ENCODE measurements around the gene SOAT1. TPM values are rescaled to one million over a fixed set of nuclear protein-coding genes. Genes with fewer than 3 reads are reported as not detected.
"Not testable (repeated sequence)": the region's sequence is repeated elsewhere in the genome, so short reads cannot be mapped to it uniquely, and the experiment has no call there.

Gene SOAT1
- 10.0 and 10.7 TPM in 2 replicates for total RNA-seq
- 12.6 TPM for polyA plus RNA-seq (2012)

DNA sequence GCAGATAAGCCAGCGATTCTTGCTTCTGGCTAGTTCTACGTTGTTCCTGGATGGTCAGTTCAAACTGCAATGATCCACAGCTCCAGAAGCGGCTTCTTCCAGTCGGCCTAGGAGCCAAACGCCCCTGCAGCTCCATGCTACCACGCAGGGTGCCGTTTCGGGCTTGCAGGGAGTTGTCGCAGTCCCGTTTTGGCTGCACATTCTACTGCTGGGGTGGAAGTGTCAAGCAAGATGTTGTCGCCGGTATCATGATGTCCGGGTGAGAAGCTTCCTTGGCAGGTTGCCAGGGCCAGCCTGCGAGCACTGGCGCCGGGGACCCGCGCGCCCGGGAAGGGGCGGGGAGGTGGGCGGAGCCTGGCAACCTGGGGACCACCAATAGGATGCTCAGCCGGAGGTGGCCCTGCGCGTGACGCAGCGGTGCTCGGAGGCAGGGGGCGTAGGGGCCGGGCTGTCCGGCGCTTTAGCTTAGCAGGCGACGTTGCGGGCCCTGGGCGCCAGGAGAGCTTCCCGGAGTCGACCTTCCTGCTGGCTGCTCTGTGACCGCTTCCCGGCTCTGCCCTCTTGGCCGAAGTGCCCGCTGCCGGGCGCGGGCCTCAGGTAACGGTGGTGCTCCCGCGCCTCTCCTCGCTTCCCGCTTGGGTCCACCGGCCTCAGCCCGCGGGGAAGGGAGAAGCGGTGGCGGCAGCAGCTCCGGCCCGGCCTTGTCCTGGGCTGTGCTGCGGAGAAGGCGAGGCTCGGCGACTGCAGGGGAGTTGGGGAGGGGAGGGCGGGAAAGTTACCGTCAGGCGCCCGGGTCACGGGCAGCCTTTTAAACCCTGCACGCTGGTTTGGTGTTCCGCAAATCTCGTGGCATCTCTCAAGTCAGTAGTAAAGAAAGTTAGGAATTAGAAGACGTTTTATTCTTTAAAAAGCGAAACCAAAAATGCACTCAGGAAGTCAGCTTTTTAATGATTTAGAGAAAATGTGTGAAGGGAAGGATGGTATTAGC is at the start of gene SOAT1:
Gene SOAT1, plus strand, starts transcription at position 458 of the 988 bp plus-strand sequence. CDS start 8,888 bp downstream, outside the sequence.
- peak; percentile 92 for DNase-seq (ENCODE audit: low read depth)

DNA sequence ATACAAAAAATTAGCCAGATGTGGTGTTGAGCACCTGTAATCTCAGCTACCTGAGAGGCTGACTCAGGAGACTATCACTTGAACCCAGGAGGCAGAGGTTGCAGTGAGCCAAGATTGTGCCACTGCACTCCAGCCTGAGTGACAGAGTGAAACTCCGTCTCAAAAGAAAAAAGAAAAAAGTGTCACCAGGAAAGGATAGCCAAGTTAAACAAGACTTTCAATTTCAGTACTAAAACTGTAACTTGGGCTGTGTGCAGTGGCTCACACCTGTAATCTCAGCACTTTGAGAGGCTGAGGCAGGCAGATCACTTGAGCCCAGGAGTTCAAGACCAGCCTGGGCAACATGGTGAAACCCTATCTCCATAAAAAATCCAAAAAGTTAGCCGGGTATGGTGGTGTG is 48.2 kb upstream of the SOAT1 start:
- DNase-seq (ENCODE audit: low read depth), result not testable (repeated sequence)

DNA sequence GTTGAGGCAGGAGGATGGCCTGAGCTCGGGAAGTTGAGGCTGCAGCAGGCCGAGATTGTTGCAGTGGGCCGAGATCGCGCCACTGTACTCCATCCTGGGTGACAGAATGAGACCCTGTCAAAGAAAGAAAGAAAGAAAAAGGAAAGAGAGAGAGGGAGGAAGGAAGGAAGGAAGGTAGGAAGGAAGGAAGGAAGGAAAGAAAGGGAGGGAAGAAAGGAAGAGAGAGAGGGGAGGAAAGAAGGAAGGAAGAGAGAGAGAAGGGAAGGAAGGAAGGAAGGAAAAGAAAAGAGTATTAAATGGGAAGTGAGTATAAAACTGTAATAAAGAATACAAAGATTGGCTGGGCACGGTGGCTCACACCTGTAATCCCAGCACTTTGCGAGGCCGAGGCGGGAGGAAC is 45.7 kb upstream of the SOAT1 start:
- no peak for DNase-seq (ENCODE audit: low read depth)

DNA sequence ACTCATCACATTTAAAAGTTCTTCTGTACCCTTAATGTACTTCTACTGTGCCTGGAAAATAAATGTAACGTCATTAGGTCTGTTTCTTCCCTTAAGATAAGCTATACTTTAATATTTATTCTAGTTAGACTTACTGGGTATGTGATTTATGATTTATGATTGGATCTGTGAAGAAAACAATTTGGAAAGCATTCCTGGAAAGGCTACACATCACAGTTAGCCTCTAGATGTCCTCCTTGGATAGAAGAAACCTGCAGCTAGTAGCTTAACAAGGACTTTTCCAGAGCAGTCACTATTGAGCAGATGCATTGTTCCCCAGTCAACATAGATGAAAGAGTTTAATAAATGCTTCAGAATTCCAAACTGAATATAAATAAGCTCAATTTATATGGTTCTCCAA is 41.9 kb upstream of the SOAT1 start:
- DNase-seq (ENCODE audit: low read depth), result peak; percentile 56

DNA sequence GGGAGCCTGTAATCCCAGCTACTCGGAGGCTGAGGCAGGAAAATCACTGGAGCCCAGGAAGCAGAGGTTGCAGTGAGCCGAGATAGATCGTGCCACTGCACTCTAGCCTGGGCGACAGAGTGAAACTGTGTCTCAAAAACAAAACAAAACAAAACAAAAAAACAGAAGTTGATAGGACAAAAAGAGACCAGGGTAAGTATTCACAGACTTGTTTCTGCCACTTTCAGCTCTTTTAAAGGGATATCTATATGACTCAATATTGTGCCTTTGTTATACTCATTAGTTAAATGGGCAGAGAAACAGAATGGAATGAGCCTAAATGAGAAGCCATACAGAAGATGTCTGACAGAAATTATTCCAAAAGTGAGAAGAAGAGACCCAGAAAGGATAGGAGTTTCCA is 41.0 kb upstream of the SOAT1 start:
- no peak for DNase-seq (ENCODE audit: low read depth)

DNA sequence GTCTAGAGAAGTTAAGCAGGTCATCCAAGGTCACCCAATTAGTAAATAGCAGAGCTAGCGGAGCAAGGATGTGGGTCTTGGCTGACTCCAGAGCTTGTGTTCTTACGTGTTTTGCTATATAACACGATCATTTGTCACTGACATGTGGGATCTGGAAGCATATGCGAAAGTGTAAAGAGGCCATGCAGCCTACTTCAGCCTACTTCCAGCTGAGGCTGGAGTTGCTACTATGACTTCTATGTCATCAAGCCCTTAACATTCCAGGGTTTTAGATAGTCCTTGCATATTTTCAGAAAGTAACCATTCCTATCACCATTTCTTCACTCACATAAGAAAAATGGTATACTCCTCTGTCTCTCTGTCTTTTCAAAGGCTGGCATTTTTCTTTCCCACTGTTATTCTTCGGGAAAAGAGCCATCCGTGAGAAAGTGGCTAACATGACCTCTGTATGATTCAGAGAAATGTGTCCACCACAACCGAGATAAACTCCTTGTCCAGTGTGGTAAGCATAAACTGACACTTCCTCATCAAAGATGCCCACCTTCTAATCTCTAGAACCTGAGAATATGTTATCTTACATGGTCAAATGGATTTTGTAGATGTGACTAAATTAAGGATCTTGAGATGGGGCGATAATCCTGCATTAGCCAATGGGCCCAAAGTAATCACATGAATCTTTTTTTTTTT is 40.2 kb upstream of the SOAT1 start:
- DNase-seq (ENCODE audit: low read depth), result no peak

DNA sequence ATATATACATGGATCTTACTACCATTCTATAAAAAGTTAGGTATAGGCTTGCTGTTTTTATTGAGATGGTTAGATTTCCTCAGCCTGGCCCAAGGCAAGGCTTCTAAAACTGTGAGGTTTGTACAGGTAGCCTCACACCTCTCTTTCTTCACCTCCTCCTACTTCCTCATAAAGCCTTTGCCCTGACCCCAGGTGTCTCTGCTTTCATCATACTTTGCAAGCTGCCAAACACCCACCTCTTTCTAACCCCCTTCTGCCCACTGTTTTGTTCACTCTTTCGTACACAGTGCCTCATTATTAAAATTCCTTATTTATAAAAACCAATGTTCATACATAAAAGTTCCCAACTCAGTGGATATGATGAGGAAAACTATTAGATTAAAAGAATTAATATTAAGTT is 31.4 kb upstream of the SOAT1 start:
- no peak for DNase-seq (ENCODE audit: low read depth)

DNA sequence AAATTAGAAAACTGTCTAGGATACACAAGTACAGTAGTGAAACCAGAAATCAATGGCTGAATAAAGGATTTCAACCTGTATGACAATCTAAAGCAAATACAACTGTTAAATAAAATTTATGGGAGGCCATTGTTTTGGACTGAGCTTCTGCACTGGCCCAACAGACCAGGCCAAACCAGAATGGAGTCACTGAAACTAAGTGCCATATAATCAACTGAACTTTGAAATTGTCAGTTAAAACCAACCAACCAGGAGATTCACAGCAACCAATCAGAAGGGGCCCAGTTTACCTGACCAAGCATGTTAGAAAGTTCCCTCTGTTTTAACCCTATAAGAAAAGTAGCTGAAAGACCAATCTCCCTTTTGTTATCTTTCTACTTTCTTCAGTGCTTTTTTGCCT is 30.5 kb upstream of the SOAT1 start:
- no peak for DNase-seq (ENCODE audit: low read depth)

DNA sequence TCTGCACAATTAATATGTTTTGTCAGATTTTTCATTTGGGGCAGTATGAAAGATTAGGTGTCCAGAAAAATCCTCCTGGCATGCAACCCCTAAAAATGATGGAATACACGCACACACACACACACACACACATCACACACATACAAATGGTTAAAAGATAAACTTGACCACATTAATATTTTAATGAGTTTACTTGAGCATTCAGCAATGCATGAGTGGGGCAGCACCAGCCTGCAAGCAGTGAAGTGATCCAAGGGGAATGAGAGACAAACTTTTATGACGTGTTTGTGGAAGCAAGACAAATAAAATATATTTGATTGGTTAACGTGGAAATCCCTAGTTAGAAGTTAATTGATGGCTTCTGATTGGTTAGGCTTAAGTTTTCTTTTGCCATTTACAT is 29.1 kb upstream of the SOAT1 start:
- no peak for DNase-seq (ENCODE audit: low read depth)

DNA sequence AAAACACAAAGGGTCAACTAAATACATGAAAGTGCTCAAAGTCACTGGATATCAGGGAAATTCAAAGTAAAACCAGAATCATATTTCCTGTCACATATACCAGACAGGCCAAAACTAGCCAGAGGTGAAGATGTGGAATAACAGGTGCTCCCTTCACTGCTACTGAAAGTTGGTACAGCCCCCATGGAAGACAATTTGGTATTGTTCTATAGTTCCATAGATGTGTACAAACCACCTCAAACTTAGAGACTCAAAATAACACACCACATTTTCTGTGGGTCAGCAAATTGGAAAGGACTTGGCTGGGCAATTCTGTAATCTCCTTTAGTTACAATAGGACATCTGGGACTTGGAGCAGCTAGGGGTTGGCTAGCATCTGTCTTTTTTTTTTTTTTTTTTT is 24.5 kb upstream of the SOAT1 start:
- peak; percentile 4 for DNase-seq (ENCODE audit: low read depth)

DNA sequence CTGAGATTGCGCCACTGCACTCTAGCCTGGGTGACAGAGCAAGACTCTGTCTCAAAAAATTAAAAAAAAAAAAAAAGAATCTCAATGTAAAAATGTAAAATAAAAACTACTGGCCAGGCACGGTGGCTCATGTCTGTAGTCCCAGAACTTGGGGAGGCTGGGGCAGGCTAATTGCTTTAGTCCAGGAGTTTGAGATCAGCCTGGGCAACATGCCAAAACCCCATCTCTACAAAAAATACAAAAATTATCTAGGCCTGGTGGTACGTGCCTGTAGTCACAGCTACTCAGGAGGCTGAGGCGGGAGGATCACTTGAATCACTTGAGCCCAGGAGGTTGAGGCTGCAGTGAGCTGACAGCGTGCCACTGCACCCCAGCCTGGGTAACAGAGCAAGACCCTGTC is 19.2 kb upstream of the SOAT1 start:
- not testable (repeated sequence) for DNase-seq (ENCODE audit: low read depth)

DNA sequence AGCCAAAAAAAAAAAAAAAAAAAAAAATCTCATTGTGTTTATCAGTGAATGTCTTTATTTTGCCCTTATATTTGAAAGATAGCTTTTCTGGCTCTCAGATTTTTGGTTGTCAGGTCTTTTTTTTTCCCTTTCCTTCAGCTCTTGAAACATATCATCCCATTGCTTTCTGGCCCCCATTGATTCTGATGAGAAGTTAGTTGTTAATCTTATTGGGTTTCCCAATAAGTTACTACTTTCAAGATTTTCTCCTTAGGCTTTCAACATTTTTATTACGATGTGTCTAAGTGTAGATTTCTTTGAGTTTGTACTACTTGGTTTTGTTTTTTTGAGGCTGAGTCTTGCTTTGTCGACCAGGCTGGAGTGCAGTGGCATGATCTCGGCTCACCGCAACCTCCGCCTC is 14.7 kb upstream of the SOAT1 start:
- DNase-seq (ENCODE audit: low read depth), result no peak

DNA sequence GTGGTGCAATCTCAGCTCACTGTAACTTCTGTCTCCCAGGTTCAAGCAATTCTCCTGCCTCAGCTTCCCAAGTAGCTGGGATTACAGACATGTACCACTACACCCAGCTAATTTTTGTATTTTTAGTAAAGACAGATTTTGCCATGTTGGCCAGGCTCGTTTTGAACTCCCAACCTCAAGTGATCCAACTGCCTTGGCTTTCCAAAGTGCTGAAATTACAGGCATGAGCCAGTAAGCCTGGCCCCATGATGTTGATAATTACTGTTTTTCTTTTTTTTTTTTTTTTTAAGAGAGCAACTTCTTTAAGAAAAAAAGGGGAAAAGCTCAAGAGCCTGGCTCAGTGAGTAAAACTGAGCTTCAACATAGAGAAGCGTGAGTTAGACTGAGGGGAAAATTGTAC is 9.6 kb upstream of the SOAT1 start:
- DNase-seq (ENCODE audit: low read depth), result no peak

DNA sequence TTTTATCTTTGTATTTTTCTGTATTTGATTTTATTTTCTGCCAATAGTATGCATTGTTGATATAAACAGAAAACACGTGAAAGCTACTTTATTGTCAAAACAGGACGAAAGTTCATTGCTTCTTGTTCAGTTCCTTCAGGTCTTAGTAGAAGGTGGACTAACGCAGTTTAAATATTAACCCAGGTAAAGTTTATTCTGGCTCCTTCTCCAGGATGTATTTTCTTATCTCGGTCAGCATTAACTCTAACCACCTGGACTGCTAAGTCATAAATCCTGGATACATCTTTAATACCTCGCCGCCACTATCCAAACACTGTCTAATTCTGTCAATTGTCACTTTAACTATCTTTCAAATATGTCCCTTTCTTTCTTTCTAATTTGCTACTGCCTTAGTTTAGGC is 5.7 kb upstream of the SOAT1 start:
- DNase-seq (ENCODE audit: low read depth), result no peak

DNA sequence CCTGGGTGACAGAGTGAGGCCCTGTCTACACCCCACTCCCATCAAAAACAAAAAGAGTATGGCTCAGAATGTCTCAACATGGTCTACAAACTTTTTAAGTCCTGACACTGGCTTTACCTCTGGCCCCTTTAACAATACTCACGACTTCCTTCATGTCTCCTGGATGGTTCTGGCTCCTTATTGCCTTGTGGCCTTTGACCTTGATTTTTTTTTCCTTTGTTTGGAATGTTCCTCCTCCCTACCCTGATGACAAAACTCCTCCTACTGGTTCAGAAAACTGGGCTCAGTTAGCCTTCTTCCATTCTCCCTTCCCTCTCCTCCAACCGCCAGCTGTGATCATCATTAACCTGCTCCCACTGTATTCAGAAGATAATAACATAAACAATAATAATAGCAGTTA is 4.6 kb upstream of the SOAT1 start:
- no peak for DNase-seq (ENCODE audit: low read depth)

DNA sequence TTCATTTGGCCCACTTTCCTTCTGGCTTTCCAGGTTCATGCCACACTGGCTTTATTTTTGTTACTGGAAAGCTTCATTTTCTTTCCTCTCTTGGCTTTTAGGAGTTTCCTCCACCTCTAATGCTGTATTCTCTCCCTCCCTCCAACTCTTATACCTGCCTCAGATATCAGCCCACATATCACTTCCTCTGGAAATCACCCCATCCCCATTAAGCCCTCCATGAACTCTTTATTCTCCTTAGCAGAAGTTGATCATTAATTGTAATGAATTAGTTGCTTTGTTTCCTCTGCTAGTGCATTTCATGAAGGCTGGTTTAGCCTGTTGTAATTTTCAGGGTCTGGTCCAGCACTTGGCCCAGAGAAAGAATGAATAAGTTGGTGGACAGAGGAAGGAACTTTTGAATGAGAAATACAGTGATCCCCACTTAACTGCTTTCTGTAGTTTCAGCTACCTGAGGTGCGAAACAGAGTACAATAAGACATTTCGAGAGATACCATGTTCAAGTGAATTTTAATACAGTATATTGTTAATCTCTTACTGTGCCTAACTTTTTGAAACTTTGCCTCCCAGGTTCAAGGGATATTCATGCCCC is 1.7 kb downstream of the SOAT1 start:
- no peak for DNase-seq (ENCODE audit: low read depth)

DNA sequence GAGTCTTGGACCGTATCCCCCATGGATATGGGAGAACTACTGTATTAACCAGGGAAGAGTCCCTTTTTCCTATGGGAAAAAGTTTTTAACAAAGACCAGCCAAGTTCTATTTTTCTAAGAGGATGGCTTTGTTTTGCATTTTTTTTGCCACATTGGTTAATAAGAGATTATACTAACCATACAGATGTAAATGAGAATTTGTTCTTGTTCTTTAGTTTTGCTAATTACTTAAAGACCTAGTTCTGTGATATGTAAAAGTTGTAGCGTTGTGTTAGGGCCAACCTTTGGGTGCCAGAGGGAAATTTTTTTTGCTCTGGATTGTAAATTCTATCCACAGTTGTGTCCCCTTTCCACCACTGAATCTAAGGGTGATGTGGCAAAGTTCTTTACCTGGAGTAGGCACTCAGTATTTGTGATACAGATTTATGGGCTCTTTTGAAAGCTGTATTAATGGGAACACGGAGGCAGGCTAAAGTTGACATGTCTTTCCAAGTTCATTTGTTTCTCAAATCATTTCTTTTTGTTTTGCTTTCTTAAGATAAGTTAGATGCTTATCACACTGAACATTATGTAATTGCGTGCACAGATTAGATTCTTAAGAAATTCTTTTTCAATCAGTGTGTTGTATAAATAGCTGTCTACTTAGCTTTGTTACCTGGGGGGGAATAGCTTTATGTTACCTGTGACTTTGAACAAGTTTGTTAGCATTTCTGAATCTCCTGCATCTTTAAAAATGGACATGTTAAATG is 2.9 kb downstream of the SOAT1 start:
- DNase-seq (ENCODE audit: low read depth), result no peak

DNA sequence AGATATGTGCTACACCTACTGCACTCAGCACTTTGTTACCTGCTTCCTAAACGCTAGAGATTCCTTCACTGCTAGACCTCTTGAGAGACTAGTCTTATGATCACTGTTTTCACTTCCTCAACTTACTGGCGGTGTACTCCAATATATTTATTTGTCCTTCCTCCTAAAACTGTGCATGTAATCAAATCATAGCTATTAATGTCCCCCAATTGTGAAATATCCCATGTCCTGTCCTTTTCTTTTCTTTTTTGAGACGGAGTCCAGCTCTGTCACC is 3.4 kb downstream of the SOAT1 start:
- DNase-seq (ENCODE audit: low read depth), result no peak

DNA sequence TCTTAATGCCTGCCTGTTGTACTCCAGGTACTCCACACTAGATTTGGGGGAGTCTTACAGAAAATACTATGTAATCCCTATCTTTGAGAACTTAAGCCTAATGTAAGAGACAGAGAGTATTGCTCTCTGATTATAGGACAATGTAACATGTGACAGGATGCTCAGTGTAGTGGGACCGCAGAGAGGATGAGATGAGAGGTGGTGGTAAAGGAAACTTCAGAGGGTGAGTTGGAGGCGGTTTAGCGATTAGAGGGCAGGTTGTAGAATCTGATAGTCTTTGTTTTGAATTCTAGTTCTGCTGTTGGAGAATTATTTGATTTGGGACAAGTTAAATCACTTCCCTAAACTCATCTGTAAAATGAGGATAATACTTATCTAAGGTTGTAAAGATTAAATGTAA is 5.4 kb downstream of the SOAT1 start:
- DNase-seq (ENCODE audit: low read depth), result no peak

DNA sequence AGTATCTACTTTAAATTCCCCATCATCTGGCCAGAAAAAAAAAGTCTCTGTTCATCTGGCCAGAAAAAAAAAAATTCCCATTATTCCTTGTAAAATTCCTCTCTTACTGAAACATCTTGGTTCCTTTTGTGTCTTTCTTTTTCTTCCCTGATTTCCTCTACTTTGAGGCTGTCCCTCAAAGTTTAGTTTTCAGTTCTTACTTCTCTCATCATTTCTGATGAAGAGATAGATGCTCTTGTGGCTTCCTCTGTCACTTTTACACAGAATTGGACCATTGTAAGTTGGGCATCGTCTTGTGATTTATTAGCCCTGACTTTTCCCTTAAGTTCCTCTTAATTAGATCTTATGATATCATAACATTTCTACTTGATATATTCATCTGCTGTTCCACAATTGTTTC is 6.5 kb downstream of the SOAT1 start:
- no peak for DNase-seq (ENCODE audit: low read depth)

DNA sequence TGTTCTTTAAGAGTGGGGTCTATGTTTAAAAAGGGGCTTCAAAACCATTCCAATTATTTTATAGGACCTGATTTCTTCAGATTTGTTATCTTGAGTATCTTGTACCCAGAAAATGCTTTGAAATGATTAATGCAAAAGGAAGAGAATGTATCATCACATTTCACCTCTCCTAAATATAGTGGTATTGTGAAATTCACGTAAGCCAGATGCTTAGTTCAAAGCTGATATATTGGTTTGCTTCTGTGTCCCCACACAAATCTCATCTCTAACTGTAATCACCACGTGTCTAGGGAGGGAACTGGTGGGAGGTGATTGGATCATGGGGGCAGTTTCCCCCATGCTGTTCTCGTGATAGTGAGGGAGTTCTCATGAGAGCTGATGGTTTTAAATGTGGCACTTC is 8.5 kb downstream of the SOAT1 start:
- no peak for DNase-seq (ENCODE audit: low read depth)
